ENCODE measurements around the gene LMBRD2. TPM values are rescaled to one million over a fixed set of nuclear protein-coding genes. Genes with fewer than 3 reads are reported as not detected.

Gene LMBRD2
- total and polyA plus RNA-seq, 7 donors, result 0.60 to 16.1 (median 9.8) TPM

DNA sequence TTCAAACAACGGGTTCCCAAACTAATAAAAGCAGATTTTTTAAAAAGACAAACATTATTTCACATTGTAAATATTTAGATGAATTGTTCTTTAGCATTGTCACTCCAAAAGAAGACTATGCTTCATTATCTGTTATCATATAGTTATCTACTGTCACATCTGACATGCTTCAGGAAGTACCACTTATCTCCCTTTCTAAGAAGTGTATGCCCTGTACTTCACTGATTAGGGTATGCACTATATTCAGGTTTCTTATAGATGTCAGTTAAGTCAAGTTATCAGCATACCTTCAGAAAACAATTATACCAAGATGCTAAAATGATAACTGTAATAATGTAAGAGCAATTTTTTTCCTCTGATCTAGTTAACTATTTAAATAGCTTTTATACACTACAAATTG is 40.4 kb downstream of the LMBRD2 start:
- H3K36me3 ChIP-seq, result peaks cover 4 to 91% (median 16%) of the 10 kb centered on the region in 4 donors
- intact Hi-C loops (cut with DNase I), result no loop called here
- no peak for TF ChIP-seq POLR2AphosphoS5 (IDR thresholded peaks at IDR 0.05)
- TF ChIP-seq POLR2A (IDR thresholded peaks at IDR 0.05), result no peak
- no peak for TF ChIP-seq EP300 (IDR thresholded peaks at IDR 0.05)
- TF ChIP-seq, protein P1, sequence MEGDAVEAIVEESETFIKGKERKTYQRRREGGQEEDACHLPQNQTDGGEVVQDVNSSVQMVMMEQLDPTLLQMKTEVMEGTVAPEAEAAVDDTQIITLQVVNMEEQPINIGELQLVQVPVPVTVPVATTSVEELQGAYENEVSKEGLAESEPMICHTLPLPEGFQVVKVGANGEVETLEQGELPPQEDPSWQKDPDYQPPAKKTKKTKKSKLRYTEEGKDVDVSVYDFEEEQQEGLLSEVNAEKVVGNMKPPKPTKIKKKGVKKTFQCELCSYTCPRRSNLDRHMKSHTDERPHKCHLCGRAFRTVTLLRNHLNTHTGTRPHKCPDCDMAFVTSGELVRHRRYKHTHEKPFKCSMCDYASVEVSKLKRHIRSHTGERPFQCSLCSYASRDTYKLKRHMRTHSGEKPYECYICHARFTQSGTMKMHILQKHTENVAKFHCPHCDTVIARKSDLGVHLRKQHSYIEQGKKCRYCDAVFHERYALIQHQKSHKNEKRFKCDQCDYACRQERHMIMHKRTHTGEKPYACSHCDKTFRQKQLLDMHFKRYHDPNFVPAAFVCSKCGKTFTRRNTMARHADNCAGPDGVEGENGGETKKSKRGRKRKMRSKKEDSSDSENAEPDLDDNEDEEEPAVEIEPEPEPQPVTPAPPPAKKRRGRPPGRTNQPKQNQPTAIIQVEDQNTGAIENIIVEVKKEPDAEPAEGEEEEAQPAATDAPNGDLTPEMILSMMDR (IDR thresholded peaks at IDR 0.05), result no peak

DNA sequence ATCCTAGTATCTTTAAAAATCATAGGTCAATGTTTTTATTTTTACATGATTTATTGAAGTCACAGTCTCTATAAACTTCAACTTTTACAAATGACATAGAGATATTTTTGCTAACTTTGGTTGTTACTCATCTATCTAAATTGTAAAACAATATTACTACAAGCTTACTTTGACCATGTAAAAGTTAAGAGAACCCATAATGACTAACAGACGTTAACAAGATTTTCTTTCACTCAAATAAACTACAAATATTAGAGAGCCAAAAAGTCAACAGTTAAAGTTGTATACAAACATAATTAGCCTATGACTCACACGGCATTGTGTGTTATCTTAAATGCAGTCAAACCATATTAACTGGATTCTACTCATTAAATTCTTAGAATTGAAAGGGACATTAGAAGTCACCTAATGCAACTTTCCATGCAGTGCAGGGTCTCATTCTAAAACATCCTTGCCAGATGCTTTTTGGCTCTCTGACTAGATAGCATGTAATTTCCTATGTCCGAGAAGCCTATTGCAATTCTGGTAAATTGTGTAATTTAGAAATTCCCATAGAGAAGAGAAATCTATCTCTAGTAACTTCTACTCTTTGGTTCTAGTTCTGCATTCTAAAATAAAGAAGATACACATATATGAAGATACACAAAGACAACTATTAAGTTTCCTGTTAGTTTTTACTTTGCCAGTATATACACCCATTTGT is 42.8 kb downstream of the LMBRD2 start:
- no peak for DNase-seq
- WGBS, 2 donors, result 76 to 80% methylated on average over 3 of the region's 3 CpGs
- H3K27me3 ChIP-seq, result no peaks in the 10 kb centered on the region
- no peak overlapping the region for H3K27ac ChIP-seq
- H3K36me3 ChIP-seq, result peaks cover 6 to 93% (median 24%) of the 10 kb centered on the region in 4 donors
- TF ChIP-seq, protein P1 (IDR thresholded peaks at IDR 0.05), result no peak
- TF ChIP-seq EP300 (IDR thresholded peaks at IDR 0.05) (no peak), POLR2AphosphoS5 (IDR thresholded peaks at IDR 0.05) (no peak), POLR2A (IDR thresholded peaks at IDR 0.05) (no peak)
- H3K4me3 ChIP-seq, result no peak overlapping the region
- intact Hi-C loops (cut with DNase I), result no loop called here
- H3K9me3 ChIP-seq, result no peaks in the 10 kb centered on the region
- H3K4me1 ChIP-seq, result no peaks in the 10 kb centered on the region

More for the DNA sequence above, 40.4 kb downstream of the LMBRD2 start:
- H3K27ac ChIP-seq, result no peak overlapping the region
- no peak for DNase-seq
- no peak overlapping the region for H3K4me3 ChIP-seq
- H3K27me3 ChIP-seq, result no peaks in the 10 kb centered on the region
- no peaks in the 10 kb centered on the region for H3K9me3 ChIP-seq
- H3K4me1 ChIP-seq, result no peaks in the 10 kb centered on the region
- 85 to 91% methylated on average over 1 of the region's 1 CpG for WGBS, 2 donors

DNA sequence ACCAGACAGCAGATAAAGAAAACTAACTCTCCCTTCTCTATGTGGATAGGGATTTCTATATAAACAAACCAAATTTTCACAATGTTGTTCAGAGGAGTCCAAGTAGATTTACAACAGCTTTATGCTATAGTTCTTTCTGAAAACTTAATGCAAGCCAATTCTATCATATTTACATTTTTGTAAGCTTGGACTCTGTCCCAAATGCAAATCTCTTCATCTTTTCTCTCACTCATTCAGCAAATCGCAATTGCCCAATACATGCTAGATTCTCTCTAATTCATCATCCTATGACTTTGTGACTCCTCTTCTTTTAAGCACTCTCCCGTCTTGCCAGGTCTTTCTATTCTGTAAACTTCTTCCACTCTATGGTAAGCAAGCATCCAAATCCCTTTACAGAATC is 45.9 kb downstream of the LMBRD2 start:
- Histone ChIP-seq H3K9me3 (no peaks in the 10 kb centered on the region), H3K4me3 (no peak overlapping the region), H3K36me3 (peaks cover 10 to 71% (median 25%) of the 10 kb centered on the region in 4 donors), H3K27me3 (no peaks in the 10 kb centered on the region), H3K27ac (no peak overlapping the region), H3K4me1 (no peaks in the 10 kb centered on the region)
- WGBS, 2 donors, result 83 to 92% methylated on average over 2 of the region's 2 CpGs
- DNase-seq, result no peak
- intact Hi-C loops (cut with DNase I), result no loop called here
- TF ChIP-seq, protein P1 (IDR thresholded peaks at IDR 0.05), result no peak
- TF ChIP-seq POLR2AphosphoS5 (IDR thresholded peaks at IDR 0.05) (no peak), POLR2A (IDR thresholded peaks at IDR 0.05) (no peak), EP300 (IDR thresholded peaks at IDR 0.05) (no peak)

DNA sequence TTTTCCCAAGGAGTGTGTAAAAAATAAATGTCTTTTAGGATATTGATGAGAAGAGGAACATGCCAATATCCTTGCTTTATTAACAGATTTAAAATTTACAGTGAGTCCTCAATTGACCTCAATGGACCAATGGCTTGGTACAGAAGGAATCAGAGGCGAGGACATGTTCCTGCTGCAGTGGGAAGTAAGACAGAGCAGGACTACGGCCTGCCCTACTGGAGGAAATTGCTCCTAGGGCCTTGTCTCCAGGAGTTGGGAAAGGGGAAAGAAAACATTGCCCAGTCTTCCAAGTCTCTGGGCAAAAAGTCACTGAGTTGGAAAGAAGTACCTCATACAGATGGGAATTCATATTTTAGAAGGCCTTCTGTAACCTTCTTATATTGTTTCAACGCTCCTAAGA is 51.9 kb downstream of the LMBRD2 start:
- no peaks in the 10 kb centered on the region for H3K27me3 ChIP-seq
- intact Hi-C loops (cut with DNase I), result no loop called here
- TF ChIP-seq POLR2A (IDR thresholded peaks at IDR 0.05), result no peak
- TF ChIP-seq EP300 (IDR thresholded peaks at IDR 0.05), result no peak
- TF ChIP-seq, protein P1 (IDR thresholded peaks at IDR 0.05), result no peak
- no peak for TF ChIP-seq POLR2AphosphoS5 (IDR thresholded peaks at IDR 0.05)
- peaks cover 6 to 16% (median 11%) of the 10 kb centered on the region in 4 donors for H3K36me3 ChIP-seq
- H3K27ac ChIP-seq, result no peak overlapping the region
- 92 to 97% methylated on average over 3 of the region's 3 CpGs for WGBS, 2 donors
- no peak for DNase-seq
- no peak overlapping the region for H3K4me3 ChIP-seq
- H3K9me3 ChIP-seq, result no peaks in the 10 kb centered on the region
- no peaks in the 10 kb centered on the region for H3K4me1 ChIP-seq

DNA sequence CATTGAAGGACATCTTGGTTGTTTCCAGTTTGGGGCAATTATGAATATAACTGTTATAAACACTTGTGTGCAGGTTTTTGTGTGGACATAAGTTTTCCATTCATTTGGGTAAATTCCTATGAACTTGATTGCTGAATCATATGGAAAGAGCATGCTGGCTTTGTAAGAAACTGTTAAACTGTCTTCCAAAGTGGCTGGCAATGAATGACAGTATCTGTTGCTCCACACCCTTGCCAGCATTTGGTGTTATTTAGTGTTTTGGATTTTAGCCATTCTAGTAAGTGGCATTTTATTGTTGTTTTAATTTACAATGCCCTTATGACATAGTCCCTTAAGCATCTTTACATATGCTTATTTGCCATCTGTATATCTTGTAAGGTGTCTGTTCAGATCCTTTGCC is 55.2 kb downstream of the LMBRD2 start:
- H3K27ac ChIP-seq, result no peak overlapping the region
- no peaks in the 10 kb centered on the region for H3K36me3 ChIP-seq
- DNase-seq, result no peak
- TF ChIP-seq POLR2A (IDR thresholded peaks at IDR 0.05) (no peak), POLR2AphosphoS5 (IDR thresholded peaks at IDR 0.05) (no peak), EP300 (IDR thresholded peaks at IDR 0.05) (no peak)
- TF ChIP-seq, protein P1 (IDR thresholded peaks at IDR 0.05), result no peak
- no peaks in the 10 kb centered on the region for H3K27me3 ChIP-seq
- no peaks in the 10 kb centered on the region for H3K9me3 ChIP-seq
- no peaks in the 10 kb centered on the region for H3K4me1 ChIP-seq
- intact Hi-C loops (cut with DNase I), result no loop called here
- H3K4me3 ChIP-seq, result no peak overlapping the region

All from sigmoid colon (tissue), 7 donors.